NCI-H1930 (cell line): Measurements from ENCODE around the gene POC1A.

ENCODE experiments used
- DNase-seq, 2 experiments: peaks; one replicate each; lab custom pipeline; 2025; lab: John Stamatoyannopoulos, UW

The POC1A gene

GRCh38 chr3:52104684-52105640 is 49.3 kb downstream of the POC1A start:
- DNase-seq, result no peak

- DNase-seq, result no peak
These were observed 51.3 kb downstream of the POC1A start for GRCh38 chr3:52102934-52103333.

GRCh38 chr3:52099001-52099401 is 55.2 kb downstream of the POC1A start:
- DNase-seq, result no peak

- no peak for DNase-seq
These were observed 56.2 kb downstream of the POC1A start for GRCh38 chr3:52097851-52098507.

GRCh38 chr3:52095990-52096775 is 58.0 kb downstream of the POC1A start:
- no peak for DNase-seq

- DNase-seq, result no peak
These were observed 59.4 kb downstream of the POC1A start for GRCh38 chr3:52094571-52095485.

GRCh38 chr3:52093756-52094545 is 60.3 kb downstream of the POC1A start:
- no peak for DNase-seq

- DNase-seq, result no peak
These were observed 61.3 kb downstream of the POC1A start for GRCh38 chr3:52092891-52093290.

- no peak for DNase-seq
These were observed 62.0 kb downstream of the POC1A start for GRCh38 chr3:52092271-52092660.

- no peak for DNase-seq
These were observed 62.5 kb downstream of the POC1A start for GRCh38 chr3:52091586-52092270.

GRCh38 chr3:52090933-52091468 is 63.2 kb downstream of the POC1A start:
- no peak for DNase-seq

GRCh38 chr3:52090131-52090932 is 63.9 kb downstream of the POC1A start:
- no peak for DNase-seq

GRCh38 chr3:52089691-52090090 is 64.5 kb downstream of the POC1A start:
- DNase-seq, result no peak

GRCh38 chr3:52088445-52089367 is 65.5 kb downstream of the POC1A start:
- no peak for DNase-seq

GRCh38 chr3:52087731-52088130 is 66.5 kb downstream of the POC1A start:
- no peak for DNase-seq

GRCh38 chr3:52086976-52087663 is 67.1 kb downstream of the POC1A start:
- no peak for DNase-seq

GRCh38 chr3:52086461-52086860 is 67.8 kb downstream of the POC1A start:
- no peak for DNase-seq
